Smooth muscle cell (in vitro differentiated cells): ENCODE results near the gene LRRN2. TPM values are rescaled to one million over a fixed set of nuclear protein-coding genes. Genes with fewer than 3 reads are reported as not detected.

Source experiments
- DNase-seq: peaks from one replicate; lab custom pipeline; 2025; ENCODE audit not compliant: unreplicated experiment; lab: John Stamatoyannopoulos, UW
- H2AFZ ChIP-seq: fragments of 200-600 bp; sonication (generic); 2 replicates; pipeline ENCODE4 v1.6.0; 2016; ENCODE audit warnings: antibody characterized with exemption, low read depth, mild to moderate bottlenecking
- H3F3A ChIP-seq: fragments of 200-600 bp; sonication (generic); 2 replicates; pipeline ENCODE4 v1.6.0; 2017; ENCODE audit warnings: antibody characterized with exemption, low read depth
- H3K27ac ChIP-seq: fragments of 200-600 bp; sonication (generic); 2 replicates; pipeline ENCODE4 v1.5.1; 2016; ENCODE audit warnings: low read depth, mild to moderate bottlenecking
- H3K27me3 ChIP-seq: fragments of 200-600 bp; sonication (generic); 2 replicates; pipeline ENCODE4 v1.6.1; 2016; ENCODE audit warnings: low read depth, mild to moderate bottlenecking
- H3K36me3 ChIP-seq: fragments of 200-600 bp; sonication (generic); 2 replicates; pipeline ENCODE4 v1.5.1; 2016; ENCODE audit warnings: low read depth
- H3K4me1 ChIP-seq: fragments of 200-600 bp; sonication (generic); 2 replicates; pipeline ENCODE4 v1.5.1; 2016; ENCODE audit warnings: low read depth
- H3K4me2 ChIP-seq: fragments of 200-600 bp; sonication (generic); 2 replicates; pipeline ENCODE4 v1.6.0; 2016; ENCODE audit warnings: mild to moderate bottlenecking
- H3K4me3 ChIP-seq: fragments of 200-600 bp; sonication (generic); 2 replicates; pipeline ENCODE4 v1.5.1; 2016; ENCODE audit warnings: mild to moderate bottlenecking
- H3K79me2 ChIP-seq: fragments of 200-600 bp; sonication (generic); 2 replicates; pipeline ENCODE4 v1.6.0; 2016; ENCODE audit warnings: low read depth, mild to moderate bottlenecking
- H3K9ac ChIP-seq: fragments of 200-600 bp; sonication (generic); 2 replicates; pipeline ENCODE4 v1.6.0; 2016; ENCODE audit warnings: low read depth
- H3K9me3 ChIP-seq: fragments of 200-600 bp; sonication (generic); replicated peaks from 2 replicates; pipeline ENCODE4 v1.5.1; 2016; ENCODE audit warnings: low read depth
- H4K20me1 ChIP-seq: fragments of 200-600 bp; sonication (generic); 2 replicates; pipeline ENCODE4 v1.6.0; 2016; ENCODE audit warnings: low read depth
- CTCF ChIP-seq: fragments of 200-600 bp; sonication (generic); IDR thresholded peaks from 2 replicates; pipeline ENCODE4 v1.5.1; 2017; ENCODE audit warnings: borderline replicate concordance, mild to moderate bottlenecking, antibody characterized with exemption; ENCODE audit not compliant: insufficient read depth, poor library complexity, severe bottlenecking
- WGBS: methylation state at CpG from one replicate; pipeline ENCODE4 v1.1.7; 2016; ENCODE audit warnings: low lambda C conversion rate; 5-methylcytosine and 5-hydroxymethylcytosine counted together
- polyA plus RNA-seq: library from polyadenylated mRNA; unstranded; fragments of >200 nt; fragmentation: Nextera tagmentation; extraction: Ambion mirVana; gene quantifications from 2 replicates; pipeline ENCODE4 v1.2.1, GENCODE V29; 2016
- total RNA-seq: library from RNA; depleted of rRNA; stranded (reverse); fragments of >200 nt; gene quantifications from 2 replicates; pipeline ENCODE4 v1.2.3, GENCODE V29; 2014

LRRN2 gene
- total and polyA plus RNA-seq, 2 experiments from 2014 or later = 1.3 to 2.4 TPM

GRCh38 chr1:204643503-204643902 lies 42.0 kb downstream of the LRRN2 start:
- Histone ChIP-seq H3K27me3 (peaks cover 6% of the 10 kb centered on the region), H3K79me2 (no peaks in the 10 kb centered on the region), H3K9me3 (no peaks in the 10 kb centered on the region), H3K36me3 (no peaks in the 10 kb centered on the region), H2AFZ (no peak overlapping the region), H3K9ac (no peak overlapping the region), H4K20me1 (no peaks in the 10 kb centered on the region), H3K27ac (no peak overlapping the region), H3K4me1 (peaks cover 3% of the 10 kb centered on the region), H3K4me2 (no peak overlapping the region), H3K4me3 (no peak overlapping the region), H3F3A (no peaks in the 10 kb centered on the region)
- TF ChIP-seq CTCF = no peak
- no peak for DNase-seq
- WGBS = 75% methylated on average over 6 of the region's 6 CpGs

GRCh38 chr1:204641936-204642335 lies 43.6 kb downstream of the LRRN2 start:
- no peak for DNase-seq
- peaks cover 10% of the 10 kb centered on the region for H3K4me1 ChIP-seq
- H3K9ac ChIP-seq = no peak overlapping the region
- no peak overlapping the region for H3K4me3 ChIP-seq
- no peak for TF ChIP-seq CTCF
- H3K27me3 ChIP-seq = peaks cover 6% of the 10 kb centered on the region
- H3K36me3 ChIP-seq = no peaks in the 10 kb centered on the region
- no peaks in the 10 kb centered on the region for H3K79me2 ChIP-seq
- no peaks in the 10 kb centered on the region for H3K9me3 ChIP-seq
- H3K4me2 ChIP-seq = no peak overlapping the region
- no peak overlapping the region for H3K27ac ChIP-seq
- no peaks in the 10 kb centered on the region for H3F3A ChIP-seq
- 93% methylated on average over 3 of the region's 3 CpGs for WGBS
- H4K20me1 ChIP-seq = no peaks in the 10 kb centered on the region
- no peak overlapping the region for H2AFZ ChIP-seq

- H3K4me1 ChIP-seq = peaks cover 13% of the 10 kb centered on the region
- H3K4me3 ChIP-seq = no peak overlapping the region
- H3K27me3 ChIP-seq = peaks cover 6% of the 10 kb centered on the region
- 88% methylated on average over 1 of the region's 1 CpG for WGBS
- H3K36me3 ChIP-seq = no peaks in the 10 kb centered on the region
- H4K20me1 ChIP-seq = no peaks in the 10 kb centered on the region
- TF ChIP-seq CTCF = no peak
- no peak overlapping the region for H3K27ac ChIP-seq
- H3K79me2 ChIP-seq = no peaks in the 10 kb centered on the region
- H3K9ac ChIP-seq = no peak overlapping the region
- H3F3A ChIP-seq = no peaks in the 10 kb centered on the region
- no peak overlapping the region for H2AFZ ChIP-seq
- H3K9me3 ChIP-seq = no peaks in the 10 kb centered on the region
- DNase-seq = no peak
- no peak overlapping the region for H3K4me2 ChIP-seq
Observed at GRCh38 chr1:204641455-204641854, 44.1 kb downstream of the LRRN2 start.

DNA sequence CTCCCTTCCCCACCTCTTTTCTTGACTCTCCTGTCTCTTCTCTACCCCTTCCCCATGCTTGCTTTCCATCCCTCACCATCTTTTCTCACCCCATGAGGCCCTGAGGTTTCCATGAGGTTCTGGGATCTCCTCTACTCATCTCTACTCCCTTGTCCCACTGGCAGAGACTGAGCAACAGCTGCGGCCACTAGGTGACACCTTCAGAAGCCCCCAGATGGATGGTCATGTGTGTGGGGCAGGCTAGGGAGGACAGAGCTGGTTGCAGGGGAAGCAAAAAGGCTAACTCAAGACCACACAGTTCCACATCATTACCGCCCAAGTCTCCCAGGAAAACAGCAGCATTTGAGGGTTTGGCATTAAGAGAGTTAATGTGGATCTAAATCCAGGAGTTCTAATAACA lies 45.0 kb downstream of the LRRN2 start:
- H3K4me1 ChIP-seq = peaks cover 13% of the 10 kb centered on the region
- DNase-seq = no peak
- H3K79me2 ChIP-seq = no peaks in the 10 kb centered on the region
- H3F3A ChIP-seq = no peaks in the 10 kb centered on the region
- H3K9ac ChIP-seq = no peak overlapping the region
- H3K27me3 ChIP-seq = peaks cover 6% of the 10 kb centered on the region
- no peak overlapping the region for H3K4me2 ChIP-seq
- WGBS = 79% methylated on average over 2 of the region's 2 CpGs
- H2AFZ ChIP-seq = no peak overlapping the region
- no peak overlapping the region for H3K27ac ChIP-seq
- no peaks in the 10 kb centered on the region for H3K9me3 ChIP-seq
- no peaks in the 10 kb centered on the region for H4K20me1 ChIP-seq
- H3K4me3 ChIP-seq = no peak overlapping the region
- no peaks in the 10 kb centered on the region for H3K36me3 ChIP-seq
- TF ChIP-seq CTCF = no peak
